ENCODE data around the gene MNX1.

The MNX1 gene

DNA sequence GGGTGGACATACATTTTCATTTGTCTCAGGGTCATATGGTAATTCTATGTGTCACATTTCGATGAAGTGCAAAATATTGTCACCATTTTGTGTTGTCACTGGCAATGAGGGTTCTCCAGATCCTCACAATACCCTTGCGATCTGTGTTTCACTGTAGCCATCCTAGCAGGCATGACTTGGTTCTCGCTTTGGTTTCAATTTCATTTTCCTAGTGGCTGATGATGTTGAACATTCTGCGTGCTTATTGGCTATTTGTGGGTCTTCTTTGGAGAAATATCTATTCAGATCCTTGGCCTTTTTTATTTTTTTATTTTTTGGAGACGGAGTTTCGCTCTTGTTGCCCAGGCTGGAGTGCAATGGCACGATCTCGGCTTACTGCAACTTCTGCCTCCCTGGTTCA, 24.8 kb upstream of the MNX1 start:
- CTCF ChIA-PET, result no interaction called here

DNA sequence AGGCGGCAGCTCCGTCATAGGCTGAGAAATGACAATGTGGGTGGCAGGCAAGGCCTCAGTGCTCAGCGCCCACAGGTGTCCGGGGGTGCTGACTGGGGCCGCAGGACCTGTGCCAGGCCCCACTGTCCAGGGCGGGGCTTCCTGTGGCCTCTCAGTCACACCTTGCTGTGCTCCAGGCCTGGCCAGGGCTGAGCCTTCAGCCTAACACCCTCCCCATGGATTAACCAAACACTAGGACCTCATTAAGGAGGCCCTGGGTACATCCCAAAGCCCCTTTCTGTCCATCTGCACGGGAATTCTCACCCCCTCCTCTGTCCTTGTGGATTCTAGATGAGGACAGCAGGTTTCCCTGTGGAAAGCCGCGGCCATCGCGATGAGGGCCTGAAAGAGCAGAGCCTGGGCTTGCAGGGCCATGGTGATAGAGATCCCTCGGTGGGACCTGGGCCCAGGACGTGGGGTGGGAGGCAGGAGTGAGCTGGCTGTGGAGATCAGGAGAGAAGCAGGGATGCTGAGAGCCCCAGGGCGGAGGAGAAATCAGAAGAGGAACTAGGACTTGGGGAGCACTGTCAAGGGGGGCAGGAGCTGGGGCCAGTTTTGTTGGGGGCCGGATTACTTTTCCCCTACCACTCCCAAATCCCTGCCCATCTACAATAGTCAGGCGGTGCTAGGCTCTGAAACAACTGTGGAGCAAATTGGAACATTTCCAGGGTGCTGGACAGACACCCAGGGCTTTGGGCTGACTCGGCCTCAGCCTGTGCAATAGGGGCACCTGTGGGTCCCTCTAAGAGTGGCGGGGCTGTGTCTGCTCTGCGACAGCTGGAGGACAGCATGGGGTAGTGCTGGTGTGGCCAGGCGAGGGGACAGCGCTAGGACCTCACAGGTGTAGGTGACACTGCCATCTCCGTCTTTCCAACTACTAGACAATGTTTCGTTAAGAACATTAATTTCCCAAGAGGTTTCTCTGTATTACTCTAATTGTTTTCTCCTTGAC, 23.3 kb upstream of the MNX1 start:
- POLR2A ChIA-PET, result no interaction called here
- no peak for DNase-seq (ENCODE audit: extremely low spot score)
- TF ChIP-seq CTCF (IDR thresholded peaks at IDR 0.05; ENCODE audit: control extremely low read depth, extremely low read depth, low read depth, missing control alignments), result no peak
- CTCF ChIA-PET, result no interaction called here

More for the DNA sequence above, 24.8 kb upstream of the MNX1 start:
- DNase-seq (ENCODE audit: extremely low spot score), result no peak
- POLR2A ChIA-PET, result no interaction called here
- TF ChIP-seq CTCF (IDR thresholded peaks at IDR 0.05; ENCODE audit: control extremely low read depth, extremely low read depth, low read depth, missing control alignments), result no peak

DNA sequence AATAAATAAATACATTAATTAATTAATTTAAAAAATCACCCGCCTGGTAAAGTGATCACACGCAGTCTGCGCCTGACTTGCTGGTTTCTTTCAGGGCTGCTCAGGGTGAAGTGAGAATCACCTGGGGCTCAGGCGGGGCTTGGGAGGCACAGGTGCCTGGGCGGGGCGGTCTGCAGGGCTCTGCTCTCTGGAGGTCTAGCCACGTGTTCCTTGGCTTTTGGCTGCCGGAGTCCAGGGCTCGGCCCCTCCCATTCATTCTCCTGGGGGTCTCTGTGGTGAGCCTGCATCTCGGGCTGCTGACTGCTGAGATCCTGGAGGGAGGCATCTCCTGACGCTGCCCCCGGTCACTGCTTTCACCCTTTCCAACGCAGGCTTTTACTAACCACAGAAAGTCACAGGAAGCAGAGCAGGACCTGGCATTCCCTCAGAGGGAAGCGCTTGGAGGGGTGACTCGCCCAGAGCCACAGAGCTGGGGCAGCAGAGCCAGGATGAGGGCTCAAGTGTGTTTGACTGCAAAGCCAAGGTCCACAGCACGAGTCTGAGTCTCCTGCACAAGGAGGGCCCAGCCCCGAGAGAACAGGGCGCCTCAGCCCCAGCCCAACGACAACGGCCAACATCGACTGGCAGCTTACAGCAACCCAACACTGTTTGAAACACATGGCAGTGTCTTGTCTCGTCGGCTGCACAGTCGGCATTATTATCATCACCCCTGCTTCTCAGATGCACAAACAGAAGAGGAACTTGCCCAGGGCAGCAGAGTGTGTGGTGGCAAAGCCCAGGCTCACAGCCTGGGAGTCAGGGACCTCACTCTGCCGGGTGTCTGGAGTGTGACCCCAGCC, 22.4 kb upstream of the MNX1 start:
- ChIA-PET CTCF (no interaction called here), POLR2A (no interaction called here)
- no peak for TF ChIP-seq CTCF (IDR thresholded peaks at IDR 0.05; ENCODE audit: control extremely low read depth, extremely low read depth, low read depth, missing control alignments)
- DNase-seq (ENCODE audit: extremely low spot score), result no peak

GRCh38 chr7:157032128-157032527, 21.7 kb upstream of the MNX1 start:
- no peak for TF ChIP-seq CTCF (IDR thresholded peaks at IDR 0.05; ENCODE audit: control extremely low read depth, extremely low read depth, low read depth, missing control alignments)
- CTCF ChIA-PET, result no interaction called here
- POLR2A ChIA-PET, result no interaction called here

GRCh38 chr7:157028199-157028903, 17.9 kb upstream of the MNX1 start:
- no peak for DNase-seq (ENCODE audit: extremely low spot score)
- ChIA-PET POLR2A (no interaction called here), CTCF (interaction anchor here (1.3 kb wide), 1 partner anchor 31 kb away, joined by 4 read pairs; no protein-coding TSS in a partner anchor)
- no peak for TF ChIP-seq CTCF (IDR thresholded peaks at IDR 0.05; ENCODE audit: control extremely low read depth, extremely low read depth, low read depth, missing control alignments)

More at GRCh38 chr7:157032128-157032527, 21.7 kb upstream of the MNX1 start:
- DNase-seq (ENCODE audit: extremely low spot score), result no peak
